HG02759 (cell line): ENCODE results near the gene STARD10.

Source experiments
- ATAC-seq: cut with Tn5 transposase; IDR thresholded peaks from one replicate; pipeline ENCODE4 v1.9.1; 2021; ENCODE audit warnings: mild to moderate bottlenecking, moderate library complexity; ENCODE audit not compliant: unreplicated experiment

The STARD10 gene

GRCh38 chr11:72750086-72750485, 43.8 kb downstream of the STARD10 start:
- ATAC-seq = no peak

GRCh38 chr11:72747289-72747855, 46.5 kb downstream of the STARD10 start:
- no peak for ATAC-seq

GRCh38 chr11:72746821-72747220, 47.0 kb downstream of the STARD10 start:
- no peak for ATAC-seq

GRCh38 chr11:72745925-72746550, 47.8 kb downstream of the STARD10 start:
- ATAC-seq = no peak

- no peak for ATAC-seq
Observed at GRCh38 chr11:72745511-72745910, 48.3 kb downstream of the STARD10 start.

GRCh38 chr11:72744474-72744873, 49.4 kb downstream of the STARD10 start:
- no peak for ATAC-seq

- peak; percentile 71 for ATAC-seq
Observed at GRCh38 chr11:72743321-72744221, 50.3 kb downstream of the STARD10 start.

- no peak for ATAC-seq
Observed at GRCh38 chr11:72742513-72743320, 51.1 kb downstream of the STARD10 start.

- no peak for ATAC-seq
Observed at GRCh38 chr11:72741849-72742512, 51.9 kb downstream of the STARD10 start.

GRCh38 chr11:72741429-72741833, 52.4 kb downstream of the STARD10 start:
- ATAC-seq = no peak

- ATAC-seq = no peak
Observed at GRCh38 chr11:72740562-72741428, 53.1 kb downstream of the STARD10 start.

GRCh38 chr11:72740060-72740424, 53.8 kb downstream of the STARD10 start:
- ATAC-seq = no peak

GRCh38 chr11:72739240-72740059, 54.4 kb downstream of the STARD10 start:
- ATAC-seq = no peak

- ATAC-seq = peak; percentile 54
Observed at GRCh38 chr11:72738199-72739141, 55.4 kb downstream of the STARD10 start.

GRCh38 chr11:72737336-72737735, 56.5 kb downstream of the STARD10 start:
- ATAC-seq = no peak

- no peak for ATAC-seq
Observed at GRCh38 chr11:72736452-72737069, 57.3 kb downstream of the STARD10 start.

GRCh38 chr11:72735495-72736027, 58.3 kb downstream of the STARD10 start:
- no peak for ATAC-seq
